OCI-LY1 (cell line): ENCODE measurements around the gene TAS2R19.

Experiments
- CTCF ChIP-seq: fragments of 200-600 bp; sonication (generic), shearing (Covaris generic); IDR thresholded peaks from 2 replicates; pipeline ENCODE4 v1.5.1; 2017; ENCODE audit warnings: mild to moderate bottlenecking, antibody characterized with exemption, low read length, moderate library complexity, mixed read lengths
- EZH2 ChIP-seq: fragments of 200-600 bp; sonication (generic), shearing (Covaris generic); IDR thresholded peaks from 2 replicates; pipeline ENCODE4 v1.8.0; 2017; ENCODE audit warnings: borderline replicate concordance, mixed run types, mild to moderate bottlenecking, antibody characterized with exemption, low read length, moderate library complexity, mixed read lengths

GRCh38 chr12:10994307-10994706 lies 28.1 kb downstream of the TAS2R19 start:
- TF ChIP-seq CTCF, result no peak
- TF ChIP-seq EZH2, result no peak
